SU-DHL-6 (cell line): ENCODE measurements around the gene RAMP3.

ENCODE experiments used
- H2AFZ ChIP-seq: fragments of 200-600 bp; sonication (generic); 2 replicates; pipeline ENCODE4 v1.6.1; 2014; ENCODE audit warnings: low read depth, mild to moderate bottlenecking, moderate library complexity, mixed read lengths, antibody characterized with exemption, low read length; ENCODE audit not compliant: severe bottlenecking
- H3F3A ChIP-seq: fragments of 200-600 bp; shearing (Covaris generic); 2 replicates; pipeline ENCODE4 v1.6.0; 2016; ENCODE audit warnings: antibody characterized with exemption, mild to moderate bottlenecking; ENCODE audit not compliant: insufficient read depth
- H3K27ac ChIP-seq: fragments of 200-600 bp; sonication (generic); 2 replicates; pipeline ENCODE4 v1.5.1; 2016; ENCODE audit warnings: low read depth, mild to moderate bottlenecking, low read length, moderate library complexity, mixed read lengths
- H3K27me3 ChIP-seq: fragments of 200-600 bp; sonication (generic), shearing (Covaris generic); 2 replicates; pipeline ENCODE4 v1.6.0; 2014; ENCODE audit warnings: mild to moderate bottlenecking, low read length
- H3K36me3 ChIP-seq: fragments of 200-600 bp; sonication (generic); 2 replicates; pipeline ENCODE4 v1.6.1; 2014; ENCODE audit warnings: mild to moderate bottlenecking, low read length, mixed read lengths
- H3K4me2 ChIP-seq: fragments of 300-600, 200-600 bp; shearing (Covaris generic), sonication (generic); 2 replicates; pipeline ENCODE4 v1.6.0; 2014; ENCODE audit warnings: low read length, low read depth, mild to moderate bottlenecking; ENCODE audit not compliant: poor library complexity, severe bottlenecking
- H3K4me3 ChIP-seq: fragments of 200-600 bp; sonication (generic); 2 replicates; pipeline ENCODE4 v1.5.1; 2014; ENCODE audit warnings: antibody characterized with exemption, low read length, mild to moderate bottlenecking, mixed read lengths; ENCODE audit not compliant: insufficient read depth, poor library complexity, severe bottlenecking
- H3K79me2 ChIP-seq: fragments of 200-600 bp; sonication (generic); 2 replicates; pipeline ENCODE4 v1.6.1; 2014; ENCODE audit warnings: mild to moderate bottlenecking, low read length, moderate library complexity; ENCODE audit not compliant: insufficient read depth
- H3K9ac ChIP-seq: fragments of 200-600 bp; sonication (generic); 2 replicates; pipeline ENCODE4 v1.7.0; 2014; ENCODE audit warnings: mild to moderate bottlenecking, low read length
- H3K9me2 ChIP-seq: fragments of 200-600 bp; sonication (generic); replicated peaks from 2 replicates; pipeline ENCODE4 v1.6.1; 2014; ENCODE audit warnings: low read length; ENCODE audit not compliant: insufficient read depth
- H3K9me3 ChIP-seq: fragments of 200-600 bp; sonication (generic); 2 replicates; pipeline ENCODE4 v1.6.1; 2014; ENCODE audit warnings: low read length, mixed read lengths; ENCODE audit not compliant: insufficient read depth
- H4K20me1 ChIP-seq: fragments of 200-600 bp; sonication (generic); 2 replicates; pipeline ENCODE4 v1.6.1; 2014; ENCODE audit warnings: low read depth, mild to moderate bottlenecking, antibody characterized with exemption, low read length, moderate library complexity, mixed read lengths
- EZH2phosphoT487 ChIP-seq: fragments of 200-600 bp; sonication (generic), shearing (Covaris generic); conservative IDR thresholded peaks from 2 replicates; pipeline ENCODE4 v1.6.1; 2018; ENCODE audit warnings: mild to moderate bottlenecking, antibody characterized with exemption, low read length, moderate library complexity, mixed read lengths
- TF ChIP-seq, protein P1 (sequence below): fragments of 200-600 bp; sonication (generic); IDR thresholded peaks from one replicate; pipeline ENCODE4 v1.5.1; 2017; ENCODE audit warnings: antibody characterized with exemption, mild to moderate bottlenecking, low read length, moderate library complexity; ENCODE audit not compliant: insufficient read depth, poor library complexity, severe bottlenecking

Gene RAMP3

DNA sequence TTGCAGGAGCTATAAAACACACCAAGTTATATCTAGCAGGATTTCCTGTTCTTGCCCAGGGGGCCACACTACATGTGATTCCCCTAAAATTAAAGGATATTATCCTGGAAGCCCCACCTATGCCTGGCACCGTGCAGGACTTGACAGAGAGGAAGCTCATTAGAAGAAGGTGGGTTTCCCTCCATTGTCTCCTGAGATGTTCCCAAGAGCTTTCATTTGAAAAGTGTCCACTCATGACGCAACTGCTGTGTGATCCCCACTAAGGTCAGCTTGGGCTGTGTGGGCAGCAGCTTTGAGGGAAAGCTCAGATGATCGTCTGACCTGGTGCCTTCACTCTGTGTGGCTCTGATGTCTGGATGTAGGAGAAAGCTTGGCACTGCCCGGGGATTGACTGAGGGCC, 53.5 kb downstream of the RAMP3 start:
- Histone ChIP-seq H3K27ac (no peak overlapping the region), H3K4me2 (no peak overlapping the region), H3K9ac (no peak overlapping the region), H3K79me2 (no peaks in the 10 kb centered on the region), H3F3A (no peaks in the 10 kb centered on the region), H3K27me3 (peaks cover 6% of the 10 kb centered on the region; the same call in 1 of the 2 replicates), H3K36me3 (no peaks in the 10 kb centered on the region), H3K9me2 (no peaks in the 10 kb centered on the region), H3K9me3 (no peaks in the 10 kb centered on the region), H2AFZ (no peak overlapping the region), H4K20me1 (no peaks in the 10 kb centered on the region), H3K4me3 (no peak overlapping the region)
- TF ChIP-seq EZH2phosphoT487: no peak
- TF ChIP-seq, protein P1, sequence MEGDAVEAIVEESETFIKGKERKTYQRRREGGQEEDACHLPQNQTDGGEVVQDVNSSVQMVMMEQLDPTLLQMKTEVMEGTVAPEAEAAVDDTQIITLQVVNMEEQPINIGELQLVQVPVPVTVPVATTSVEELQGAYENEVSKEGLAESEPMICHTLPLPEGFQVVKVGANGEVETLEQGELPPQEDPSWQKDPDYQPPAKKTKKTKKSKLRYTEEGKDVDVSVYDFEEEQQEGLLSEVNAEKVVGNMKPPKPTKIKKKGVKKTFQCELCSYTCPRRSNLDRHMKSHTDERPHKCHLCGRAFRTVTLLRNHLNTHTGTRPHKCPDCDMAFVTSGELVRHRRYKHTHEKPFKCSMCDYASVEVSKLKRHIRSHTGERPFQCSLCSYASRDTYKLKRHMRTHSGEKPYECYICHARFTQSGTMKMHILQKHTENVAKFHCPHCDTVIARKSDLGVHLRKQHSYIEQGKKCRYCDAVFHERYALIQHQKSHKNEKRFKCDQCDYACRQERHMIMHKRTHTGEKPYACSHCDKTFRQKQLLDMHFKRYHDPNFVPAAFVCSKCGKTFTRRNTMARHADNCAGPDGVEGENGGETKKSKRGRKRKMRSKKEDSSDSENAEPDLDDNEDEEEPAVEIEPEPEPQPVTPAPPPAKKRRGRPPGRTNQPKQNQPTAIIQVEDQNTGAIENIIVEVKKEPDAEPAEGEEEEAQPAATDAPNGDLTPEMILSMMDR: no peak

- no peaks in the 10 kb centered on the region for H4K20me1 ChIP-seq
- no peaks in the 10 kb centered on the region for H3F3A ChIP-seq
- no peak for TF ChIP-seq EZH2phosphoT487
- TF ChIP-seq, protein P1: no peak
- no peaks in the 10 kb centered on the region for H3K79me2 ChIP-seq
- H3K27me3 ChIP-seq: peaks cover 6% of the 10 kb centered on the region; the same call in 1 of the 2 replicates
- H3K27ac ChIP-seq: no peak overlapping the region
- no peak overlapping the region for H3K4me2 ChIP-seq
- H3K9me3 ChIP-seq: no peaks in the 10 kb centered on the region
- no peak overlapping the region for H2AFZ ChIP-seq
- no peak overlapping the region for H3K9ac ChIP-seq
- H3K36me3 ChIP-seq: no peaks in the 10 kb centered on the region
- H3K9me2 ChIP-seq: no peaks in the 10 kb centered on the region
- no peak overlapping the region for H3K4me3 ChIP-seq
These were observed 54.4 kb downstream of the RAMP3 start for GRCh38 chr7:45211958-45212357.

- no peak overlapping the region for H3K4me2 ChIP-seq
- H3K36me3 ChIP-seq: no peaks in the 10 kb centered on the region
- H3K9me2 ChIP-seq: no peaks in the 10 kb centered on the region
- H2AFZ ChIP-seq: no peak overlapping the region
- no peak overlapping the region for H3K27ac ChIP-seq
- H3K4me3 ChIP-seq: no peak overlapping the region
- no peaks in the 10 kb centered on the region for H3K9me3 ChIP-seq
- H3F3A ChIP-seq: no peaks in the 10 kb centered on the region
- H3K9ac ChIP-seq: no peak overlapping the region
- H3K27me3 ChIP-seq: peaks cover under 1% of the 10 kb centered on the region; the same call in 1 of the 2 replicates
- TF ChIP-seq, protein P1: no peak
- TF ChIP-seq EZH2phosphoT487: no peak
- no peaks in the 10 kb centered on the region for H4K20me1 ChIP-seq
- no peaks in the 10 kb centered on the region for H3K79me2 ChIP-seq
These were observed 55.0 kb downstream of the RAMP3 start for GRCh38 chr7:45212606-45213005.

- Histone ChIP-seq H3K9ac (no peak overlapping the region), H3K36me3 (no peaks in the 10 kb centered on the region), H3K27me3 (no peaks in the 10 kb centered on the region), H3K27ac (no peak overlapping the region), H3K4me3 (no peak overlapping the region), H3F3A (no peaks in the 10 kb centered on the region), H3K79me2 (no peaks in the 10 kb centered on the region), H3K4me2 (no peak overlapping the region), H4K20me1 (no peaks in the 10 kb centered on the region), H2AFZ (no peak overlapping the region), H3K9me3 (no peaks in the 10 kb centered on the region), H3K9me2 (no peaks in the 10 kb centered on the region)
- TF ChIP-seq, protein P1: no peak
- TF ChIP-seq EZH2phosphoT487: no peak
These were observed 58.0 kb downstream of the RAMP3 start for GRCh38 chr7:45215601-45216062.
